Neural cell (in vitro differentiated cells): Measurements from ENCODE around the gene RASSF4. TPM values are rescaled to one million over a fixed set of nuclear protein-coding genes. Genes with fewer than 3 reads are reported as not detected.

ENCODE experiments used
- H2AFZ ChIP-seq: fragments of 200-600, 300-800 bp; sonication (generic), shearing (Covaris generic); 2 replicates; pipeline ENCODE4 v1.6.0; 2014; ENCODE audit warnings: low read depth, mild to moderate bottlenecking, antibody characterized with exemption, low read length, moderate library complexity
- H3F3A ChIP-seq: fragments of 200-600 bp; shearing (Covaris generic); 2 replicates; pipeline ENCODE4 v1.6.1; 2016; ENCODE audit warnings: mild to moderate bottlenecking, moderate library complexity, mixed read lengths, antibody characterized with exemption, low read length; ENCODE audit not compliant: insufficient read depth, poor library complexity, severe bottlenecking
- H3K27ac ChIP-seq: fragments of 200-600, 300-800 bp; sonication (generic), shearing (Covaris generic); 2 replicates; pipeline ENCODE4 v1.5.1; 2014; ENCODE audit warnings: mild to moderate bottlenecking, low read length, moderate library complexity
- H3K27me3 ChIP-seq: fragments of 300-800, 200-600 bp; sonication (generic), shearing (Covaris generic); 2 replicates; pipeline ENCODE4 v1.6.0; 2014; ENCODE audit warnings: mild to moderate bottlenecking, low read depth, low read length, moderate library complexity; ENCODE audit not compliant: insufficient read depth
- H3K36me3 ChIP-seq: fragments of 300-800, 200-600 bp; sonication (generic), shearing (Covaris generic); 2 replicates; pipeline ENCODE4 v1.5.1; 2014; ENCODE audit warnings: mild to moderate bottlenecking, antibody characterized with exemption, low read length, moderate library complexity; ENCODE audit not compliant: insufficient read depth
- H3K4me2 ChIP-seq: fragments of 300-800, 200-600 bp; sonication (generic), shearing (Covaris generic); 2 replicates; pipeline ENCODE4 v1.6.0; 2014; ENCODE audit warnings: mild to moderate bottlenecking, low read length
- H3K4me3 ChIP-seq: fragments of 300-800, 200-600 bp; sonication (generic), shearing (Covaris generic); 2 replicates; pipeline ENCODE4 v1.5.1; 2014; ENCODE audit warnings: mild to moderate bottlenecking, low read length, moderate library complexity
- H3K79me2 ChIP-seq: fragments of 200-600 bp; shearing (Covaris generic); replicated peaks from 2 replicates; pipeline ENCODE4 v1.6.0; 2014; ENCODE audit warnings: mild to moderate bottlenecking, low read length, moderate library complexity; ENCODE audit not compliant: insufficient read depth
- H3K9ac ChIP-seq: fragments of 300-800, 200-600 bp; sonication (generic), shearing (Covaris generic); 2 replicates; pipeline ENCODE4 v1.6.1; 2016; ENCODE audit warnings: mild to moderate bottlenecking, low read length, mixed read lengths
- H3K9me2 ChIP-seq: fragments of 200-600 bp; shearing (Covaris generic); 2 replicates; pipeline ENCODE4 v1.6.1; 2016; ENCODE audit warnings: mild to moderate bottlenecking, low read length, mixed read lengths; ENCODE audit not compliant: insufficient read depth
- H3K9me3 ChIP-seq: fragments of 200-600, 300-800 bp; sonication (generic), shearing (Covaris generic); 2 replicates; pipeline ENCODE4 v1.6.1; 2016; ENCODE audit warnings: mild to moderate bottlenecking, mixed run types, low read length, moderate library complexity, mixed read lengths
- H4K20me1 ChIP-seq: fragments of 200-600 bp; shearing (Covaris generic); 2 replicates; pipeline ENCODE4 v1.6.1; 2016; ENCODE audit warnings: mild to moderate bottlenecking, mixed run types; ENCODE audit not compliant: insufficient read depth
- CTCF ChIP-seq: fragments of 450-650 bp; IDR thresholded peaks from 2 replicates; pipeline ENCODE4 v1.5.1; 2014; ENCODE audit warnings: antibody characterized with exemption, mild to moderate bottlenecking, moderate library complexity; ENCODE audit not compliant: poor library complexity, severe bottlenecking
- EP300 ChIP-seq: fragments of 450-650 bp; conservative IDR thresholded peaks from 2 replicates; pipeline ENCODE4 v1.6.1; 2014; ENCODE audit warnings: antibody characterized with exemption, mild to moderate bottlenecking, moderate library complexity; ENCODE audit not compliant: poor library complexity, severe bottlenecking
- EZH2 ChIP-seq: fragments of 200-600, 300-800 bp; shearing (Covaris generic), sonication (generic); IDR thresholded peaks from 2 replicates; pipeline ENCODE4 v1.6.1; 2014; ENCODE audit warnings: antibody characterized with exemption, low read length, borderline replicate concordance, mild to moderate bottlenecking; ENCODE audit not compliant: insufficient read depth, poor library complexity, severe bottlenecking
- MXI1 ChIP-seq: fragments of 450-650 bp; conservative IDR thresholded peaks from 2 replicates; pipeline ENCODE4 v1.6.1; 2014; ENCODE audit warnings: antibody characterized with exemption, mild to moderate bottlenecking; ENCODE audit not compliant: poor library complexity, severe bottlenecking
- POLR2AphosphoS5 ChIP-seq: IDR thresholded peaks from 2 replicates; pipeline ENCODE4 v1.6.1; 2012
- RAD21 ChIP-seq: fragments of 450-650 bp; conservative IDR thresholded peaks from 2 replicates; pipeline ENCODE4 v1.6.1; 2014; ENCODE audit warnings: antibody characterized with exemption, mild to moderate bottlenecking, moderate library complexity
- REST ChIP-seq: IDR thresholded peaks from 2 replicates; pipeline ENCODE4 v1.6.1; 2012; ENCODE audit warnings: borderline replicate concordance
- SMC3 ChIP-seq: fragments of 450-650 bp; conservative IDR thresholded peaks from 2 replicates; pipeline ENCODE4 v1.6.1; 2014; ENCODE audit warnings: antibody characterized with exemption, mild to moderate bottlenecking, moderate library complexity; ENCODE audit not compliant: poor library complexity
- TAF1 ChIP-seq: IDR thresholded peaks from 2 replicates; pipeline ENCODE4 v1.6.1; 2012; ENCODE audit warnings: low read depth
- polyA plus RNA-seq: library from polyadenylated mRNA; depleted of rRNA; stranded (reverse); fragments of >200 nt; gene quantifications from 2 replicates; pipeline ENCODE4 v1.2.3, GENCODE V29; 2014

Gene RASSF4
- polyA plus RNA-seq, 1 donor from 2014 or later = 10.2 TPM

GRCh38 chr10:44990302-44990655 is 30.7 kb downstream of the RASSF4 start:
- H3K27ac ChIP-seq = no peak overlapping the region
- H3K27me3 ChIP-seq = no peaks in the 10 kb centered on the region
- H3K4me2 ChIP-seq = no peak overlapping the region
- no peaks in the 10 kb centered on the region for H3F3A ChIP-seq
- no peaks in the 10 kb centered on the region for H3K36me3 ChIP-seq
- peak; percentile 23 for TF ChIP-seq SMC3
- no peak for TF ChIP-seq TAF1
- no peak for TF ChIP-seq MXI1
- no peak for TF ChIP-seq POLR2AphosphoS5
- TF ChIP-seq EP300 = no peak
- peak; percentile 57 for TF ChIP-seq CTCF
- peak; percentile 49 for TF ChIP-seq RAD21
- TF ChIP-seq REST = no peak
- no peak for TF ChIP-seq EZH2
- no peak overlapping the region for H3K4me3 ChIP-seq
- H3K9me2 ChIP-seq = no peaks in the 10 kb centered on the region
- no peaks in the 10 kb centered on the region for H4K20me1 ChIP-seq
- no peak overlapping the region for H3K9ac ChIP-seq
- H3K9me3 ChIP-seq = no peaks in the 10 kb centered on the region
- no peaks in the 10 kb centered on the region for H3K79me2 ChIP-seq
- H2AFZ ChIP-seq = no peak overlapping the region

- no peaks in the 10 kb centered on the region for H3K79me2 ChIP-seq
- H3K4me2 ChIP-seq = no peak overlapping the region
- no peak overlapping the region for H3K9ac ChIP-seq
- H3K27ac ChIP-seq = no peak overlapping the region
- no peak overlapping the region for H2AFZ ChIP-seq
- no peaks in the 10 kb centered on the region for H3K27me3 ChIP-seq
- H3F3A ChIP-seq = no peaks in the 10 kb centered on the region
- no peaks in the 10 kb centered on the region for H4K20me1 ChIP-seq
- TF ChIP-seq CTCF (no peak), POLR2AphosphoS5 (no peak), REST (no peak), MXI1 (no peak), RAD21 (no peak), TAF1 (no peak), SMC3 (no peak), EP300 (no peak), EZH2 (no peak)
- H3K9me2 ChIP-seq = no peaks in the 10 kb centered on the region
- no peaks in the 10 kb centered on the region for H3K9me3 ChIP-seq
- no peak overlapping the region for H3K4me3 ChIP-seq
- H3K36me3 ChIP-seq = no peaks in the 10 kb centered on the region
Measured at GRCh38 chr10:44990965-44991364, 31.4 kb downstream of the RASSF4 start.
